Ishikawa (cell line): Measurements from ENCODE around the gene GALNT2.

Source experiments
- EP300 ChIP-seq: IDR thresholded peaks from 2 replicates; pipeline ENCODE4 v1.6.1; 2012; ENCODE audit warnings: borderline replicate concordance
- TAF1 ChIP-seq: IDR thresholded peaks from 2 replicates; pipeline ENCODE4 v1.6.1; 2012; ENCODE audit warnings: low read depth, mild to moderate bottlenecking
- TCF12 ChIP-seq: IDR thresholded peaks from 2 replicates; pipeline ENCODE4 v1.6.1; 2012; ENCODE audit warnings: low read depth
- TF ChIP-seq, protein P1 (sequence below): IDR thresholded peaks from 2 replicates; pipeline ENCODE4 v1.6.1; 2012
- TF ChIP-seq, protein P2 (sequence below): IDR thresholded peaks from 2 replicates; pipeline ENCODE4 v1.6.1; 2012; ENCODE audit warnings: low read depth, mild to moderate bottlenecking

DNA sequence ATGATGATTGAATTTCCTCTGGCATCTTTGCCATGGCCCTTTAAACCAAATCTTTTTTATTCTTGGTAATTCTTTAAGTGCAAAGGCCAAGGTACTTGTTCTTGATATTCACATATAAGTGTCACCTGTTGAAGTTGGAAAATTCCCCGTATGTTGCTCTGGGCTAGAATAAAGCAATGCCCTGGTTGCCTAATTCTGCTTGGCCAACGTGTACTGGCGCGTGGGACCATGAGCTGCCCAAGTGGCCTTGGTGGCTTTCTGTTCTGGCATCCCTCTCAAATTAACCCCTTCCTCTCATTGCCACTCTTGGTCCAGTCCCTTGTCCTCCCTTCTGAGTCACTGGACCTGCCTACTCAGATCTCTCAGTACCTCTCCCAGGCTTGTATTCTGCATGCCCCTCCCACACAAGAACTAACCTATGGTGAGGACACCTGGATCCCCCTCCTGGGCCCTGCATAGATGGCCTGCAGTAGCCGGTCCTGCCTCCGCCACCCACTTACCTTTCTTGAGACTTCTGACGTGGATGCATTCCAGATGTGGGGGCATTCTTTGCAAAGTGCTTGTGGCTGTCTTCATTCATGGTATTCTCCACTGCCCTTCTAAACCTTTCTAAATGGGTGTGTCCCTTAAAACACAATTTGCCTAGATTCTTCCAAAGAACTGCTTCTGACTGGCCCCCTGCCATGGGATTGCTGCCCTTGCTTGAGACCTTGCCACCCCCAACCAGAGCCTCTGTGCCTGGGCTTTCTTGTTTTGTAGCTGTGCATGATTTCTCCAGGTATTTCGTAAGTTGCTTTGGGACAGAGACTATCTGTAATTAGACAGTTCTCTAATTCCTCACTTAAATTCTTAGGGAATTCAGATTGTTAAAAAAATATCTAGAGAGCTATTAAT lies 152.4 kb downstream of the GALNT2 start:
- TF ChIP-seq EP300: no peak
- TF ChIP-seq, protein P1, sequence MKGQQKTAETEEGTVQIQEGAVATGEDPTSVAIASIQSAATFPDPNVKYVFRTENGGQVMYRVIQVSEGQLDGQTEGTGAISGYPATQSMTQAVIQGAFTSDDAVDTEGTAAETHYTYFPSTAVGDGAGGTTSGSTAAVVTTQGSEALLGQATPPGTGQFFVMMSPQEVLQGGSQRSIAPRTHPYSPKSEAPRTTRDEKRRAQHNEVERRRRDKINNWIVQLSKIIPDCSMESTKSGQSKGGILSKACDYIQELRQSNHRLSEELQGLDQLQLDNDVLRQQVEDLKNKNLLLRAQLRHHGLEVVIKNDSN: no peak
- TF ChIP-seq TAF1: no peak
- no peak for TF ChIP-seq TCF12
- TF ChIP-seq, protein P2, sequence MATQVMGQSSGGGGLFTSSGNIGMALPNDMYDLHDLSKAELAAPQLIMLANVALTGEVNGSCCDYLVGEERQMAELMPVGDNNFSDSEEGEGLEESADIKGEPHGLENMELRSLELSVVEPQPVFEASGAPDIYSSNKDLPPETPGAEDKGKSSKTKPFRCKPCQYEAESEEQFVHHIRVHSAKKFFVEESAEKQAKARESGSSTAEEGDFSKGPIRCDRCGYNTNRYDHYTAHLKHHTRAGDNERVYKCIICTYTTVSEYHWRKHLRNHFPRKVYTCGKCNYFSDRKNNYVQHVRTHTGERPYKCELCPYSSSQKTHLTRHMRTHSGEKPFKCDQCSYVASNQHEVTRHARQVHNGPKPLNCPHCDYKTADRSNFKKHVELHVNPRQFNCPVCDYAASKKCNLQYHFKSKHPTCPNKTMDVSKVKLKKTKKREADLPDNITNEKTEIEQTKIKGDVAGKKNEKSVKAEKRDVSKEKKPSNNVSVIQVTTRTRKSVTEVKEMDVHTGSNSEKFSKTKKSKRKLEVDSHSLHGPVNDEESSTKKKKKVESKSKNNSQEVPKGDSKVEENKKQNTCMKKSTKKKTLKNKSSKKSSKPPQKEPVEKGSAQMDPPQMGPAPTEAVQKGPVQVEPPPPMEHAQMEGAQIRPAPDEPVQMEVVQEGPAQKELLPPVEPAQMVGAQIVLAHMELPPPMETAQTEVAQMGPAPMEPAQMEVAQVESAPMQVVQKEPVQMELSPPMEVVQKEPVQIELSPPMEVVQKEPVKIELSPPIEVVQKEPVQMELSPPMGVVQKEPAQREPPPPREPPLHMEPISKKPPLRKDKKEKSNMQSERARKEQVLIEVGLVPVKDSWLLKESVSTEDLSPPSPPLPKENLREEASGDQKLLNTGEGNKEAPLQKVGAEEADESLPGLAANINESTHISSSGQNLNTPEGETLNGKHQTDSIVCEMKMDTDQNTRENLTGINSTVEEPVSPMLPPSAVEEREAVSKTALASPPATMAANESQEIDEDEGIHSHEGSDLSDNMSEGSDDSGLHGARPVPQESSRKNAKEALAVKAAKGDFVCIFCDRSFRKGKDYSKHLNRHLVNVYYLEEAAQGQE: no peak
